GM23338 (cell line): ENCODE measurements around the gene WDR1. TPM values are rescaled to one million over a fixed set of nuclear protein-coding genes. Genes with fewer than 3 reads are reported as not detected.
A peak's percentile ranks its signal among the peaks of the same experiment; 100 is the strongest.

Experiments used
- ATAC-seq: fragments of 200-7000 bp; cut with Tn5 transposase; 3 replicates; pipeline ENCODE4 v1.9.1; 2020
- DNase-seq: peaks from one replicate; pipeline ENCODE4 v3.0.0-alpha.2; 2015; ENCODE audit warnings: low spot score
- H2AFZ ChIP-seq: fragments of 200-600 bp; sonication (generic); 2 replicates; pipeline ENCODE4 v1.8.0; 2016; ENCODE audit warnings: antibody characterized with exemption, mild to moderate bottlenecking, moderate library complexity
- H3F3A ChIP-seq: fragments of 200-600 bp; sonication (generic); replicated peaks from 2 replicates; pipeline ENCODE4 v1.8.0; 2017; ENCODE audit warnings: antibody characterized with exemption, mixed run types, low read depth
- H3K27ac ChIP-seq: fragments of 200-600 bp; sonication (generic); 2 replicates; pipeline ENCODE4 v1.6.1; 2016; ENCODE audit warnings: low read depth
- H3K27me3 ChIP-seq: fragments of 200-600 bp; sonication (generic); 2 replicates; pipeline ENCODE4 v1.8.0; 2016; ENCODE audit warnings: mild to moderate bottlenecking, mixed run types, moderate library complexity; ENCODE audit not compliant: insufficient read depth
- H3K36me3 ChIP-seq: fragments of 200-600 bp; sonication (generic); 2 replicates; pipeline ENCODE4 v1.8.0; 2016; ENCODE audit warnings: mild to moderate bottlenecking; ENCODE audit not compliant: insufficient read depth
- H3K4me1 ChIP-seq: fragments of 200-600 bp; sonication (generic); 2 replicates; pipeline ENCODE4 v1.8.0; 2016; ENCODE audit warnings: mild to moderate bottlenecking, moderate library complexity; ENCODE audit not compliant: insufficient read depth
- H3K4me2 ChIP-seq: fragments of 200-600 bp; sonication (generic); 2 replicates; pipeline ENCODE4 v1.7.1; 2017; ENCODE audit warnings: mixed run types
- H3K4me3 ChIP-seq: fragments of 200-600 bp; sonication (generic); 2 replicates; pipeline ENCODE4 v1.6.1; 2016; ENCODE audit warnings: mixed run types
- H3K79me2 ChIP-seq: fragments of 200-600 bp; sonication (generic); replicated peaks from 2 replicates; pipeline ENCODE4 v1.8.0; 2017; ENCODE audit warnings: mild to moderate bottlenecking; ENCODE audit not compliant: insufficient read depth
- H3K9me2 ChIP-seq: fragments of 200-600 bp; sonication (generic); 2 replicates; pipeline ENCODE4 v1.8.0; 2017; ENCODE audit not compliant: insufficient read depth
- H4K20me1 ChIP-seq: fragments of 200-600 bp; sonication (generic); replicated peaks from 2 replicates; pipeline ENCODE4 v1.8.0; 2017; ENCODE audit warnings: mild to moderate bottlenecking; ENCODE audit not compliant: insufficient read depth
- H3K27ac Mint-ChIP-seq: 2 replicates; pipeline ENCODE4 v1.8.0; 2020; ENCODE audit warnings: inconsistent platforms, mild to moderate bottlenecking, moderate library complexity, mixed read lengths
- H3K27me3 Mint-ChIP-seq: 3 replicates; pipeline ENCODE4 v1.8.0; 2022; ENCODE audit warnings: low read depth, mild to moderate bottlenecking, moderate library complexity, mixed read lengths, inconsistent platforms; ENCODE audit not compliant: insufficient read depth, poor library complexity
- H3K36me3 Mint-ChIP-seq: 3 replicates; pipeline ENCODE4 v1.8.0; 2021; ENCODE audit warnings: low read depth, mild to moderate bottlenecking, inconsistent platforms, moderate library complexity, mixed read lengths
- H3K4me1 Mint-ChIP-seq: 3 replicates; pipeline ENCODE4 v1.8.0; 2020; ENCODE audit warnings: mild to moderate bottlenecking, inconsistent platforms, mixed read lengths
- H3K4me3 Mint-ChIP-seq: 3 replicates; pipeline ENCODE4 v1.8.0; 2021; ENCODE audit warnings: moderate library complexity, mild to moderate bottlenecking, inconsistent platforms, mixed read lengths
- H3K9me3 Mint-ChIP-seq: 3 replicates; pipeline ENCODE4 v1.8.0; 2020; ENCODE audit warnings: moderate library complexity, mild to moderate bottlenecking, inconsistent platforms, mixed read lengths
- CREB1 ChIP-seq: fragments of 250-450 bp; sonication (Bioruptor Pico); IDR thresholded peaks from 2 replicates; pipeline ENCODE4 v1.5.0; 2020; ENCODE audit warnings: low read depth, mild to moderate bottlenecking, moderate library complexity
- EZH2 ChIP-seq: fragments of 200-600 bp; sonication (generic); IDR thresholded peaks from one replicate; pipeline ENCODE4 v1.8.0; 2017; ENCODE audit warnings: antibody characterized with exemption, mild to moderate bottlenecking, low read depth; ENCODE audit not compliant: unreplicated experiment
- EZH2phosphoT487 ChIP-seq: fragments of 200-600 bp; sonication (generic); IDR thresholded peaks from one replicate; pipeline ENCODE4 v1.8.1; 2018; ENCODE audit warnings: antibody characterized with exemption; ENCODE audit not compliant: unreplicated experiment
- JUNB ChIP-seq: IDR thresholded peaks from one replicate; pipeline ENCODE4 v1.6.1; 2016; ENCODE audit warnings: antibody characterized with exemption; ENCODE audit not compliant: unreplicated experiment
- NANOG ChIP-seq: IDR thresholded peaks from 2 replicates; pipeline ENCODE4 v1.6.1; 2016; ENCODE audit warnings: antibody characterized with exemption, borderline replicate concordance
- POLR2AphosphoS5 ChIP-seq: IDR thresholded peaks from 2 replicates; pipeline ENCODE4 v1.6.1; 2016; ENCODE audit warnings: antibody characterized with exemption, low read depth
- STAT1 ChIP-seq: IDR thresholded peaks from one replicate; pipeline ENCODE4 v1.6.1; 2016; ENCODE audit warnings: antibody characterized with exemption; ENCODE audit not compliant: unreplicated experiment
- ZNF114 ChIP-seq: fragments of 250-450 bp; sonication (Bioruptor Pico); IDR thresholded peaks from 2 replicates; pipeline ENCODE4 v1.5.0; 2020; ENCODE audit warnings: mild to moderate bottlenecking, moderate library complexity
- ZNF331 ChIP-seq: fragments of 250-450 bp; sonication (Bioruptor Pico); IDR thresholded peaks from 2 replicates; pipeline ENCODE4 v1.5.0; 2020; ENCODE audit warnings: low read depth, mild to moderate bottlenecking, moderate library complexity
- polyA plus RNA-seq: library from polyadenylated mRNA; unstranded; fragments of >200 nt; fragmentation: Nextera tagmentation; extraction: Ambion mirVana; gene quantifications from 2 replicates; pipeline ENCODE4 v1.2.1, GENCODE V29; 2016
- total RNA-seq: library from RNA; depleted of rRNA; stranded (reverse); fragments of >200 nt; shearing (Covaris generic); gene quantifications from 2 replicates; pipeline ENCODE4 v1.2.3, GENCODE V29; 2014
- TF ChIP-seq, protein P1 (sequence below): IDR thresholded peaks from one replicate; pipeline ENCODE4 v1.6.1; 2018; ENCODE audit warnings: antibody characterized with exemption; ENCODE audit not compliant: unreplicated experiment
- TF ChIP-seq, protein P2 (sequence below): fragments of 250-450 bp; sonication (Bioruptor Pico); IDR thresholded peaks from 2 replicates; pipeline ENCODE4 v1.5.0; 2020; ENCODE audit warnings: mild to moderate bottlenecking, moderate library complexity
- TF ChIP-seq, protein P3 (sequence below), 2 experiments: fragments of 200-600 bp in 1 of 2; sonication (generic) in 1 of 2; conservative IDR thresholded peaks; 2 replicates each; pipeline versions ENCODE4 v1.5.1 to v1.6.1; 2016 to 2017; ENCODE audit warnings: antibody characterized with exemption in 2 of 2, low read depth in 2 of 2, mild to moderate bottlenecking in 2 of 2, moderate library complexity in 1 of 2
- TF ChIP-seq, protein P4 (sequence below): IDR thresholded peaks from 2 replicates; pipeline ENCODE4 v1.6.1; 2016; ENCODE audit warnings: antibody characterized with exemption

WDR1 gene
- total and polyA plus RNA-seq, 2 experiments from 2014 or later, result 93.2 to 248 TPM

DNA sequence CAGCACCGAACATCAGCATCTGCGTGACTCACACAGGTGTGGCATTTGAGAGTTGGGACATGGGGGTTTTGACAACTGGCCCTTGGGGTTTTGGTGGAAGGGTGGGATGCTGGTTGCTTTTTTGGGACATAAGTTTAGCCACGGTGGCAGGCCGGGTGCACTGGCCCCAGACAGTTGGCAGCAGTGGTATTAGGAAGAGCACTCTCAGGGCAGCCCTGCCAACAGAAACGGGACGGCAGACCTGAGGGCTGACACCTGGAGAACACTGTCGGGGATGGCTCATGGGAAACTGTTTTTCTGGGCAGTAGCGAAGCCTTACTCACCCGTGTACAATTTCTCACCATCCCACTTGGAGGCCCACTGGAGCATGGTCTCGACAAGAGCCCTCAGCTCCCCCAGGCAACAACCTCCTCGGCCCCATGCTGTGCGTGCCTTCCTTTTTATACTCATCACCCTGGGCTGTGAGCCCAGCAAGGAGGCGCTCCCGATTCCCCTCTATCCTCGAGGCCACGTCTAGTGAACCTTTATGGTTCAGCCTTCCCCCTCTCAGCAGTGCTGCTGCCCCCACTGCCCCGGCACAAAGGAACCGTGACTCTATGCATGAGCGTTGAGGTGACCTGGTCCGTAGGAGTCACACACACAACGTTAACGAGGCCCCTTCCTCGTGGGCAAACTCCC, 30.6 kb downstream of the WDR1 start:
- no peak overlapping the region for H3K4me3 ChIP-seq
- H2AFZ ChIP-seq, result no peak overlapping the region
- no peak overlapping the region for H3K27ac ChIP-seq
- H3K36me3 Mint-ChIP-seq, result peaks cover 95% of the 10 kb centered on the region
- H3K4me1 Mint-ChIP-seq, result no peaks in the 10 kb centered on the region
- DNase-seq (no peak), ATAC-seq (no peak)
- H3K27me3 Mint-ChIP-seq, result peaks cover 7% of the 10 kb centered on the region
- H3F3A ChIP-seq, result no peaks in the 10 kb centered on the region
- no peak overlapping the region for H3K4me2 ChIP-seq
- no peaks in the 10 kb centered on the region for H3K9me2 ChIP-seq
- TF ChIP-seq EZH2phosphoT487, result no peak
- no peak for TF ChIP-seq ZNF114 (CRISPR knock-in tag)
- TF ChIP-seq, protein P1, sequence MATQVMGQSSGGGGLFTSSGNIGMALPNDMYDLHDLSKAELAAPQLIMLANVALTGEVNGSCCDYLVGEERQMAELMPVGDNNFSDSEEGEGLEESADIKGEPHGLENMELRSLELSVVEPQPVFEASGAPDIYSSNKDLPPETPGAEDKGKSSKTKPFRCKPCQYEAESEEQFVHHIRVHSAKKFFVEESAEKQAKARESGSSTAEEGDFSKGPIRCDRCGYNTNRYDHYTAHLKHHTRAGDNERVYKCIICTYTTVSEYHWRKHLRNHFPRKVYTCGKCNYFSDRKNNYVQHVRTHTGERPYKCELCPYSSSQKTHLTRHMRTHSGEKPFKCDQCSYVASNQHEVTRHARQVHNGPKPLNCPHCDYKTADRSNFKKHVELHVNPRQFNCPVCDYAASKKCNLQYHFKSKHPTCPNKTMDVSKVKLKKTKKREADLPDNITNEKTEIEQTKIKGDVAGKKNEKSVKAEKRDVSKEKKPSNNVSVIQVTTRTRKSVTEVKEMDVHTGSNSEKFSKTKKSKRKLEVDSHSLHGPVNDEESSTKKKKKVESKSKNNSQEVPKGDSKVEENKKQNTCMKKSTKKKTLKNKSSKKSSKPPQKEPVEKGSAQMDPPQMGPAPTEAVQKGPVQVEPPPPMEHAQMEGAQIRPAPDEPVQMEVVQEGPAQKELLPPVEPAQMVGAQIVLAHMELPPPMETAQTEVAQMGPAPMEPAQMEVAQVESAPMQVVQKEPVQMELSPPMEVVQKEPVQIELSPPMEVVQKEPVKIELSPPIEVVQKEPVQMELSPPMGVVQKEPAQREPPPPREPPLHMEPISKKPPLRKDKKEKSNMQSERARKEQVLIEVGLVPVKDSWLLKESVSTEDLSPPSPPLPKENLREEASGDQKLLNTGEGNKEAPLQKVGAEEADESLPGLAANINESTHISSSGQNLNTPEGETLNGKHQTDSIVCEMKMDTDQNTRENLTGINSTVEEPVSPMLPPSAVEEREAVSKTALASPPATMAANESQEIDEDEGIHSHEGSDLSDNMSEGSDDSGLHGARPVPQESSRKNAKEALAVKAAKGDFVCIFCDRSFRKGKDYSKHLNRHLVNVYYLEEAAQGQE, result no peak
- TF ChIP-seq, protein P2, sequence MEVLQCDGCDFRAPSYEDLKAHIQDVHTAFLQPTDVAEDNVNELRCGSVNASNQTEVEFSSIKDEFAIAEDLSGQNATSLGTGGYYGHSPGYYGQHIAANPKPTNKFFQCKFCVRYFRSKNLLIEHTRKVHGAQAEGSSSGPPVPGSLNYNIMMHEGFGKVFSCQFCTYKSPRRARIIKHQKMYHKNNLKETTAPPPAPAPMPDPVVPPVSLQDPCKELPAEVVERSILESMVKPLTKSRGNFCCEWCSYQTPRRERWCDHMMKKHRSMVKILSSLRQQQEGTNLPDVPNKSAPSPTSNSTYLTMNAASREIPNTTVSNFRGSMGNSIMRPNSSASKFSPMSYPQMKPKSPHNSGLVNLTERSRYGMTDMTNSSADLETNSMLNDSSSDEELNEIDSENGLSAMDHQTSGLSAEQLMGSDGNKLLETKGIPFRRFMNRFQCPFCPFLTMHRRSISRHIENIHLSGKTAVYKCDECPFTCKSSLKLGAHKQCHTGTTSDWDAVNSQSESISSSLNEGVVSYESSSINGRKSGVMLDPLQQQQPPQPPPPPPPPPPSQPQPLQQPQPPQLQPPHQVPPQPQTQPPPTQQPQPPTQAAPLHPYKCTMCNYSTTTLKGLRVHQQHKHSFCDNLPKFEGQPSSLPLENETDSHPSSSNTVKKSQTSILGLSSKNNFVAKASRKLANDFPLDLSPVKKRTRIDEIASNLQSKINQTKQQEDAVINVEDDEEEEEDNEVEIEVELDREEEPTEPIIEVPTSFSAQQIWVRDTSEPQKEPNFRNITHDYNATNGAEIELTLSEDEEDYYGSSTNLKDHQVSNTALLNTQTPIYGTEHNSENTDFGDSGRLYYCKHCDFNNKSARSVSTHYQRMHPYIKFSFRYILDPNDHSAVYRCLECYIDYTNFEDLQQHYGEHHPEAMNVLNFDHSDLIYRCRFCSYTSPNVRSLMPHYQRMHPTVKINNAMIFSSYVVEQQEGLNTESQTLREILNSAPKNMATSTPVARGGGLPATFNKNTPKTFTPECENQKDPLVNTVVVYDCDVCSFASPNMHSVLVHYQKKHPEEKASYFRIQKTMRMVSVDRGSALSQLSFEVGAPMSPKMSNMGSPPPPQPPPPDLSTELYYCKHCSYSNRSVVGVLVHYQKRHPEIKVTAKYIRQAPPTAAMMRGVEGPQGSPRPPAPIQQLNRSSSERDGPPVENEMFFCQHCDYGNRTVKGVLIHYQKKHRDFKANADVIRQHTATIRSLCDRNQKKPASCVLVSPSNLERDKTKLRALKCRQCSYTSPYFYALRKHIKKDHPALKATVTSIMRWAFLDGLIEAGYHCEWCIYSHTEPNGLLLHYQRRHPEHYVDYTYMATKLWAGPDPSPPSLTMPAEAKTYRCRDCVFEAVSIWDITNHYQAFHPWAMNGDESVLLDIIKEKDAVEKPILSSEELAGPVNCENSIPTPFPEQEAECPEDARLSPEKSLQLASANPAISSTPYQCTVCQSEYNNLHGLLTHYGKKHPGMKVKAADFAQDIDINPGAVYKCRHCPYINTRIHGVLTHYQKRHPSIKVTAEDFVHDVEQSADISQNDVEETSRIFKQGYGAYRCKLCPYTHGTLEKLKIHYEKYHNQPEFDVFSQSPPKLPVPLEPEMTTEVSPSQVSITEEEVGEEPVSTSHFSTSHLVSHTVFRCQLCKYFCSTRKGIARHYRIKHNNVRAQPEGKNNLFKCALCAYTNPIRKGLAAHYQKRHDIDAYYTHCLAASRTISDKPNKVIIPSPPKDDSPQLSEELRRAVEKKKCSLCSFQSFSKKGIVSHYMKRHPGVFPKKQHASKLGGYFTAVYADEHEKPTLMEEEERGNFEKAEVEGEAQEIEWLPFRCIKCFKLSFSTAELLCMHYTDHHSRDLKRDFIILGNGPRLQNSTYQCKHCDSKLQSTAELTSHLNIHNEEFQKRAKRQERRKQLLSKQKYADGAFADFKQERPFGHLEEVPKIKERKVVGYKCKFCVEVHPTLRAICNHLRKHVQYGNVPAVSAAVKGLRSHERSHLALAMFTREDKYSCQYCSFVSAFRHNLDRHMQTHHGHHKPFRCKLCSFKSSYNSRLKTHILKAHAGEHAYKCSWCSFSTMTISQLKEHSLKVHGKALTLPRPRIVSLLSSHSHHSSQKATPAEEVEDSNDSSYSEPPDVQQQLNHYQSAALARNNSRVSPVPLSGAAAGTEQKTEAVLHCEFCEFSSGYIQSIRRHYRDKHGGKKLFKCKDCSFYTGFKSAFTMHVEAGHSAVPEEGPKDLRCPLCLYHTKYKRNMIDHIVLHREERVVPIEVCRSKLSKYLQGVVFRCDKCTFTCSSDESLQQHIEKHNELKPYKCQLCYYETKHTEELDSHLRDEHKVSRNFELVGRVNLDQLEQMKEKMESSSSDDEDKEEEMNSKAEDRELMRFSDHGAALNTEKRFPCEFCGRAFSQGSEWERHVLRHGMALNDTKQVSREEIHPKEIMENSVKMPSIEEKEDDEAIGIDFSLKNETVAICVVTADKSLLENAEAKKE (CRISPR knock-in tag), result no peak
- TF ChIP-seq JUNB, result no peak
- no peak for TF ChIP-seq NANOG
- TF ChIP-seq, protein P3, sequence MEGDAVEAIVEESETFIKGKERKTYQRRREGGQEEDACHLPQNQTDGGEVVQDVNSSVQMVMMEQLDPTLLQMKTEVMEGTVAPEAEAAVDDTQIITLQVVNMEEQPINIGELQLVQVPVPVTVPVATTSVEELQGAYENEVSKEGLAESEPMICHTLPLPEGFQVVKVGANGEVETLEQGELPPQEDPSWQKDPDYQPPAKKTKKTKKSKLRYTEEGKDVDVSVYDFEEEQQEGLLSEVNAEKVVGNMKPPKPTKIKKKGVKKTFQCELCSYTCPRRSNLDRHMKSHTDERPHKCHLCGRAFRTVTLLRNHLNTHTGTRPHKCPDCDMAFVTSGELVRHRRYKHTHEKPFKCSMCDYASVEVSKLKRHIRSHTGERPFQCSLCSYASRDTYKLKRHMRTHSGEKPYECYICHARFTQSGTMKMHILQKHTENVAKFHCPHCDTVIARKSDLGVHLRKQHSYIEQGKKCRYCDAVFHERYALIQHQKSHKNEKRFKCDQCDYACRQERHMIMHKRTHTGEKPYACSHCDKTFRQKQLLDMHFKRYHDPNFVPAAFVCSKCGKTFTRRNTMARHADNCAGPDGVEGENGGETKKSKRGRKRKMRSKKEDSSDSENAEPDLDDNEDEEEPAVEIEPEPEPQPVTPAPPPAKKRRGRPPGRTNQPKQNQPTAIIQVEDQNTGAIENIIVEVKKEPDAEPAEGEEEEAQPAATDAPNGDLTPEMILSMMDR (conservative IDR thresholded peaks at IDR 0.05; ENCODE audit: low read depth in 2 of 2), result no peak
- no peak for TF ChIP-seq STAT1
- TF ChIP-seq ZNF331 (CRISPR knock-in tag), result no peak
- TF ChIP-seq, protein P4, sequence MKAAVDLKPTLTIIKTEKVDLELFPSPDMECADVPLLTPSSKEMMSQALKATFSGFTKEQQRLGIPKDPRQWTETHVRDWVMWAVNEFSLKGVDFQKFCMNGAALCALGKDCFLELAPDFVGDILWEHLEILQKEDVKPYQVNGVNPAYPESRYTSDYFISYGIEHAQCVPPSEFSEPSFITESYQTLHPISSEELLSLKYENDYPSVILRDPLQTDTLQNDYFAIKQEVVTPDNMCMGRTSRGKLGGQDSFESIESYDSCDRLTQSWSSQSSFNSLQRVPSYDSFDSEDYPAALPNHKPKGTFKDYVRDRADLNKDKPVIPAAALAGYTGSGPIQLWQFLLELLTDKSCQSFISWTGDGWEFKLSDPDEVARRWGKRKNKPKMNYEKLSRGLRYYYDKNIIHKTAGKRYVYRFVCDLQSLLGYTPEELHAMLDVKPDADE, result no peak
- TF ChIP-seq POLR2AphosphoS5, result no peak
- TF ChIP-seq EZH2, result no peak
- no peak for TF ChIP-seq CREB1 (CRISPR knock-in tag)
- H3K9me3 Mint-ChIP-seq, result no peaks in the 10 kb centered on the region
- H4K20me1 ChIP-seq, result peaks cover 13% of the 10 kb centered on the region; the same call in 1 of the 2 replicates
- H3K4me3 Mint-ChIP-seq, result no peak overlapping the region
- no peaks in the 10 kb centered on the region for H3K4me1 ChIP-seq
- peaks cover 32% of the 10 kb centered on the region for H3K36me3 ChIP-seq
- H3K79me2 ChIP-seq, result peaks cover 19% of the 10 kb centered on the region
- H3K27ac Mint-ChIP-seq, result peak overlapping the region; percentile 76
- H3K27me3 ChIP-seq, result no peaks in the 10 kb centered on the region
